TTC549 (cell line): ENCODE results near the gene BLVRB.
"Not testable (repeated sequence)": the region's sequence is repeated elsewhere in the genome, so short reads cannot be mapped to it uniquely, and the experiment has no call there.

Experiments used
- FAIRE-seq: peaks from 2 replicates; lab custom pipeline; 2012; peaks lifted over from hg19 to GRCh38; lab: Jason Lieb, UNC

The BLVRB gene

GRCh38 chr19:40449506-40449905 lies 16.0 kb downstream of the BLVRB start:
- no peak for FAIRE-seq

GRCh38 chr19:40446263-40446784 lies 19.2 kb downstream of the BLVRB start:
- no peak for FAIRE-seq

GRCh38 chr19:40445780-40446262 lies 19.7 kb downstream of the BLVRB start:
- FAIRE-seq, result no peak

- no peak for FAIRE-seq
Measured at GRCh38 chr19:40444825-40445312, 20.7 kb downstream of the BLVRB start.

GRCh38 chr19:40444000-40444824 lies 21.3 kb downstream of the BLVRB start, which contains the start of gene SERTAD3:
Gene SERTAD3 (minus strand): TSS chr19:40444335. CDS start chr19:40442080, 2,255 bp downstream.
- no peak for FAIRE-seq

GRCh38 chr19:40443131-40443999 lies 22.2 kb downstream of the BLVRB start:
- peak; percentile 88 for FAIRE-seq

- no peak for FAIRE-seq
Measured at GRCh38 chr19:40442328-40443130, 23.0 kb downstream of the BLVRB start.

- no peak for FAIRE-seq
Measured at GRCh38 chr19:40441719-40442253, 23.8 kb downstream of the BLVRB start.

- no peak for FAIRE-seq
Measured at GRCh38 chr19:40438284-40438683, 27.3 kb downstream of the BLVRB start.

GRCh38 chr19:40433391-40434216 lies 31.9 kb downstream of the BLVRB start:
- no peak for FAIRE-seq

GRCh38 chr19:40432760-40433159 lies 32.8 kb downstream of the BLVRB start:
- not testable (repeated sequence) for FAIRE-seq

- no peak for FAIRE-seq
Measured at GRCh38 chr19:40431698-40432097, 33.8 kb downstream of the BLVRB start.

GRCh38 chr19:40430242-40430641 lies 35.3 kb downstream of the BLVRB start:
- FAIRE-seq, result not testable (repeated sequence)

- not testable (repeated sequence) for FAIRE-seq
Measured at GRCh38 chr19:40428197-40428596, 37.3 kb downstream of the BLVRB start.

GRCh38 chr19:40425450-40426287 lies 39.9 kb downstream of the BLVRB start, which contains the start of gene SERTAD1:
Gene SERTAD1 (minus strand): TSS chr19:40425992. CDS start chr19:40423546, 2,446 bp downstream.
- peak; percentile 94 for FAIRE-seq

- FAIRE-seq, result no peak
Measured at GRCh38 chr19:40424637-40425449, 40.7 kb downstream of the BLVRB start.

- no peak for FAIRE-seq
Measured at GRCh38 chr19:40423938-40424337, 41.6 kb downstream of the BLVRB start.
